ENCODE data around the gene PRKACB. TPM values are rescaled to one million over a fixed set of nuclear protein-coding genes. Genes with fewer than 3 reads are reported as not detected.

The PRKACB gene
- total and polyA plus RNA-seq, 2 of the 8 experiments (the other 6 are each of a cell fraction or from before 2014, with no cell fraction given) = 7.8 to 31.0 TPM

DNA sequence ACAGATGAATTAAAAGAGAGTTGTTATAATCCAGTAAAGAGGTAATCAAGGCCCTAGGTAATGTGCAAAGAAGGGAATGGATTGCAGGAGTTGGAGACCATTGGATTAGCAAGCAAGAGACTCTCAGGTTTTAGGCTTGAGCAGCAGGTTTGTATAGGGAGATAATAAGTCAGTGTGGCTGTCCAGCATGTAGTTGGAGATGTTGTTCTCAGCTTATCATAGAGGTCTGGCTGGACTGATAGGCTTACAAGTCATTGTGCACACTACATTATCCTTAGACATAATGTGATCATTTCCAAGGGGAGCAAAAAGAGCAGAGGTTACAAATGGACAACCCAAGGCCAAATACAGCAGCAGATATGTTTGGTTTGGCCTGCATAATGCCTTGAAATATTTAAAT is 111.5 kb downstream of the PRKACB start:
- Histone ChIP-seq H2BK15ac (ENCODE audit: low read length) (no peak overlapping the region), H3K79me2 (ENCODE audit: control insufficient read depth in 1 of 2, insufficient read depth in 2 of 2, low read length in 2 of 2) (no peaks in the 10 kb centered on the region), H2BK12ac (ENCODE audit: low read depth, low read length) (no peak overlapping the region), H2AK5ac (ENCODE audit: low read depth, low read length) (no peak overlapping the region), H2AFZ (ENCODE audit: low read length) (no peak overlapping the region), H2BK120ac (replicated peaks; ENCODE audit: low read depth, low read length) (no peak overlapping the region), H3K9me3 (ENCODE audit: insufficient read depth in 2 of 2, low read depth in 1 of 2, low read length in 1 of 2) (no peaks in the 10 kb centered on the region), H3K36me3 (ENCODE audit: control insufficient read depth in 2 of 4, insufficient read depth in 4 of 4, low read length in 3 of 4) (no peaks in the 10 kb centered on the region), H4K20me1 (replicated peaks in 1 of 2; ENCODE audit: control insufficient read depth in 1 of 2, insufficient read depth in 2 of 2, low read length in 2 of 2) (no peaks in the 10 kb centered on the region), H3K18ac (ENCODE audit: extremely low read depth, low read length) (no peak overlapping the region), H3K4me1 (replicated peaks in 1 of 4; ENCODE audit: control insufficient read depth in 3 of 4, insufficient read depth in 4 of 4, low read length in 3 of 4) (peaks cover 3 to 8% (median 4%) of the 10 kb centered on the region in 4 experiments; a peak in 5 of 7 replicates), H3K27ac (ENCODE audit: low read depth, low read length) (no peak overlapping the region), H3K9ac (replicated peaks in 1 of 4; ENCODE audit: extremely low read depth in 1 of 4, low read depth in 3 of 4, low read length in 3 of 4) (peak overlapping the region in 1 of 4 experiments; percentile 8; a peak in 1 of 7 replicates), H3K23ac (ENCODE audit: insufficient read length) (no peak overlapping the region), H3K56ac (replicated peaks; ENCODE audit: insufficient read length, low read depth, low read length) (no peak overlapping the region), H3K4me2 (ENCODE audit: insufficient read depth in 1 of 2, low read depth in 2 of 2, low read length in 2 of 2) (no peak overlapping the region), H4K91ac (replicated peaks; ENCODE audit: insufficient read length, low read length) (no peak overlapping the region), H2BK5ac (ENCODE audit: low read depth, low read length) (no peak overlapping the region), H4K8ac (ENCODE audit: extremely low read depth, insufficient read depth, low read length) (no peak overlapping the region), H4K5ac (ENCODE audit: insufficient read length, low read depth, low read length) (no peak overlapping the region), H2BK20ac (ENCODE audit: low read length) (no peak overlapping the region), H3K4me3 (ENCODE audit: extremely low read depth in 1 of 4, insufficient read depth in 2 of 4, low read depth in 3 of 4, low read length in 4 of 4) (no peak overlapping the region), H3K23me2 (ENCODE audit: low read depth, low read length) (no peaks in the 10 kb centered on the region), H3K79me1 (ENCODE audit: low read depth, low read length) (no peaks in the 10 kb centered on the region), H3K14ac (ENCODE audit: insufficient read length) (no peak overlapping the region), H3K4ac (replicated peaks; ENCODE audit: insufficient read length, low read depth, low read length) (no peak overlapping the region), H3K27me3 (replicated peaks in 1 of 4; ENCODE audit: control insufficient read depth in 3 of 4, extremely low read depth in 1 of 4, insufficient read depth in 3 of 4, low read length in 3 of 4) (no peaks in the 10 kb centered on the region)
- TF ChIP-seq JUND (IDR thresholded peaks at IDR 0.05; ENCODE audit: low read length) (no peak), NRF1 (IDR thresholded peaks at IDR 0.05; ENCODE audit: low read depth, low read length) (no peak), SIRT6 (IDR thresholded peaks at IDR 0.05; ENCODE audit: low read length) (no peak), SIN3A (conservative IDR thresholded peaks at IDR 0.05 in 1 of 2, IDR thresholded peaks at IDR 0.05 in 1 of 2; ENCODE audit: low read depth in 1 of 2, low read length in 2 of 2) (no peak), CTCF (IDR thresholded peaks at IDR 0.05; ENCODE audit: control extremely low read depth in 1 of 3, insufficient read depth in 1 of 3, low read depth in 1 of 3, low read length in 3 of 3) (no peak), GTF2F1 (IDR thresholded peaks at IDR 0.05; ENCODE audit: borderline replicate concordance, low read depth, low read length) (no peak), TEAD4 (IDR thresholded peaks at IDR 0.05; ENCODE audit: low read depth, low read length) (no peak)
- TF ChIP-seq, protein P1, sequence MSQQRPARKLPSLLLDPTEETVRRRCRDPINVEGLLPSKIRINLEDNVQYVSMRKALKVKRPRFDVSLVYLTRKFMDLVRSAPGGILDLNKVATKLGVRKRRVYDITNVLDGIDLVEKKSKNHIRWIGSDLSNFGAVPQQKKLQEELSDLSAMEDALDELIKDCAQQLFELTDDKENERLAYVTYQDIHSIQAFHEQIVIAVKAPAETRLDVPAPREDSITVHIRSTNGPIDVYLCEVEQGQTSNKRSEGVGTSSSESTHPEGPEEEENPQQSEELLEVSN (IDR thresholded peaks at IDR 0.05) = no peak
- ChIA-PET CTCF (ENCODE audit: partially characterized antibody) (interaction anchor here (1.0 kb wide), 1 partner anchor 348 kb away, joined by 3 read pairs; no protein-coding TSS in a partner anchor), POLR2A (ENCODE audit: partially characterized antibody) (interaction anchor here (0.7 kb wide), 1 partner anchor 9 kb away, joined by 4 read pairs; no protein-coding TSS in a partner anchor)
- DNase-seq (ENCODE audit: low read depth in 1 of 2, low spot score in 2 of 2) (no peak), FAIRE-seq (no peak)

All from H1 (cell line).